HG03039 (cell line): ENCODE results near the gene PACSIN2.

ENCODE experiments used
- ATAC-seq: cut with Tn5 transposase; IDR thresholded peaks from one replicate; pipeline ENCODE4 v1.9.1; 2021; ENCODE audit warnings: mild to moderate bottlenecking, moderate library complexity; ENCODE audit not compliant: unreplicated experiment

Gene PACSIN2

GRCh38 chr22:42885446-42885845 lies 129.5 kb downstream of the PACSIN2 start:
- ATAC-seq, result no peak

GRCh38 chr22:42884616-42885375 lies 130.2 kb downstream of the PACSIN2 start:
- no peak for ATAC-seq

GRCh38 chr22:42883970-42884369 lies 131.0 kb downstream of the PACSIN2 start:
- ATAC-seq, result no peak

- ATAC-seq, result no peak
Measured at GRCh38 chr22:42883121-42883520, 131.8 kb downstream of the PACSIN2 start.

- no peak for ATAC-seq
Measured at GRCh38 chr22:42881982-42882656, 132.8 kb downstream of the PACSIN2 start.

- no peak for ATAC-seq
Measured at GRCh38 chr22:42881298-42881697, 133.7 kb downstream of the PACSIN2 start.

- no peak for ATAC-seq
Measured at GRCh38 chr22:42880815-42881214, 134.1 kb downstream of the PACSIN2 start.

GRCh38 chr22:42879371-42880021 lies 135.5 kb downstream of the PACSIN2 start:
- no peak for ATAC-seq

- no peak for ATAC-seq
Measured at GRCh38 chr22:42878561-42879305, 136.2 kb downstream of the PACSIN2 start.

- ATAC-seq, result no peak
Measured at GRCh38 chr22:42877597-42878340, 137.2 kb downstream of the PACSIN2 start.

GRCh38 chr22:42877158-42877557 lies 137.8 kb downstream of the PACSIN2 start:
- ATAC-seq, result no peak

- ATAC-seq, result no peak
Measured at GRCh38 chr22:42876041-42876440, 138.9 kb downstream of the PACSIN2 start.

- no peak for ATAC-seq
Measured at GRCh38 chr22:42874010-42874409, 140.9 kb downstream of the PACSIN2 start.

- ATAC-seq, result no peak
Measured at GRCh38 chr22:42873356-42873755, 141.6 kb downstream of the PACSIN2 start.

GRCh38 chr22:42872821-42873220 lies 142.1 kb downstream of the PACSIN2 start:
- no peak for ATAC-seq

GRCh38 chr22:42871146-42872050 lies 143.6 kb downstream of the PACSIN2 start:
- ATAC-seq, result no peak

- ATAC-seq, result no peak
Measured at GRCh38 chr22:42869888-42870480, 145.0 kb downstream of the PACSIN2 start.

GRCh38 chr22:42869463-42869862 lies 145.5 kb downstream of the PACSIN2 start:
- no peak for ATAC-seq

GRCh38 chr22:42868751-42869251 lies 146.1 kb downstream of the PACSIN2 start:
- no peak for ATAC-seq
